H1 (cell line): ENCODE data around the gene FBXW10B. TPM values are rescaled to one million over a fixed set of nuclear protein-coding genes. Genes with fewer than 3 reads are reported as not detected.

ENCODE experiments used
- CTCF ChIA-PET: fragments of 300-600 bp; sonication (Branson Sonifier 250); formaldehyde crosslinking; loops from one replicate; lab custom pipeline; 2021; ENCODE audit not compliant: partially characterized antibody; lab: Charles Lee
- POLR2A ChIA-PET: fragments of 300-600 bp; sonication (Branson Sonifier 250); formaldehyde crosslinking; loops from one replicate; lab custom pipeline; 2021; ENCODE audit warnings: inconsistent platforms; ENCODE audit not compliant: partially characterized antibody; lab: Charles Lee
- DNase-seq, 2 experiments: peaks; one replicate each; pipeline versions ENCODE4 v3.0.0 to v3.0.0-alpha.2; 2010 to 2022; ENCODE audit warnings: low spot score in 2 of 2, low read depth in 1 of 2, mixed read lengths in 1 of 2
- FAIRE-seq: peaks from 2 replicates; lab custom pipeline; 2011; peaks lifted over from hg19 to GRCh38; lab: Jason Lieb, UNC
- H2AFZ ChIP-seq: 2 replicates; pipeline ENCODE4 v1.8.1; 2012; ENCODE audit warnings: low read length, inconsistent platforms
- H2AK5ac ChIP-seq: 2 replicates; pipeline ENCODE4 v1.6.1; 2013; ENCODE audit warnings: low read depth, low read length
- H2BK120ac ChIP-seq: replicated peaks from 2 replicates; pipeline ENCODE3; 2013; ENCODE audit warnings: low read depth, low read length, inconsistent platforms
- H2BK12ac ChIP-seq: 2 replicates; pipeline ENCODE4 v1.6.1; 2013; ENCODE audit warnings: low read depth, low read length
- H2BK15ac ChIP-seq: 2 replicates; pipeline ENCODE4 v1.6.1; 2013; ENCODE audit warnings: low read length
- H2BK20ac ChIP-seq: 2 replicates; pipeline ENCODE4 v1.6.1; 2013; ENCODE audit warnings: low read length
- H2BK5ac ChIP-seq: 2 replicates; pipeline ENCODE4 v1.6.1; 2013; ENCODE audit warnings: low read depth, low read length
- H3K14ac ChIP-seq: 2 replicates; pipeline ENCODE4 v1.6.1; 2013; ENCODE audit warnings: inconsistent platforms; ENCODE audit not compliant: insufficient read length
- H3K18ac ChIP-seq: 2 replicates; pipeline ENCODE4 v1.6.1; 2013; ENCODE audit warnings: low read length; ENCODE audit errors: extremely low read depth
- H3K23ac ChIP-seq: 2 replicates; pipeline ENCODE4 v1.6.1; 2013; ENCODE audit warnings: inconsistent platforms; ENCODE audit not compliant: insufficient read length
- H3K23me2 ChIP-seq: 2 replicates; pipeline ENCODE4 v1.6.1; 2013; ENCODE audit warnings: low read depth, low read length
- H3K27ac ChIP-seq: 2 replicates; pipeline ENCODE4 v1.6.1; 2011; ENCODE audit warnings: low read depth, low read length, inconsistent platforms
- H3K27me3 ChIP-seq, 4 experiments: replicated peaks in 1 of 4; 1 replicate in 1 of 4; 2 replicates in 3 of 4; pipeline versions ENCODE4 v1.6.1 to v1.8.1; 2011 to 2013; ENCODE audit warnings: low read length in 3 of 4, mild to moderate bottlenecking in 3 of 4, inconsistent platforms in 2 of 4, mixed read lengths in 2 of 4, moderate library complexity in 1 of 4; ENCODE audit not compliant: control insufficient read depth in 3 of 4, insufficient read depth in 3 of 4; ENCODE audit errors: extremely low read depth in 1 of 4
- H3K36me3 ChIP-seq, 4 experiments: 2 replicates each; pipeline versions ENCODE4 v1.6.1 to v1.8.1; 2011 to 2013; ENCODE audit warnings: mild to moderate bottlenecking in 4 of 4, low read length in 3 of 4, moderate library complexity in 2 of 4, control low read depth in 1 of 4, inconsistent platforms in 1 of 4; ENCODE audit not compliant: insufficient read depth in 4 of 4, control insufficient read depth in 2 of 4
- H3K4ac ChIP-seq: replicated peaks from 2 replicates; pipeline ENCODE3; 2013; ENCODE audit warnings: low read length, low read depth, mixed read lengths, inconsistent platforms; ENCODE audit not compliant: insufficient read length
- H3K4me1 ChIP-seq, 4 experiments: replicated peaks in 1 of 4; 1 replicate in 1 of 4; 2 replicates in 3 of 4; pipeline versions ENCODE4 v1.6.1 to v1.8.1; 2011 to 2013; ENCODE audit warnings: low read length in 3 of 4, inconsistent platforms in 2 of 4, mixed read lengths in 1 of 4; ENCODE audit not compliant: insufficient read depth in 4 of 4, control insufficient read depth in 3 of 4
- H3K4me2 ChIP-seq, 2 experiments: 2 replicates each; pipeline versions ENCODE4 v1.6.1 to v1.8.1; 2011 to 2013; ENCODE audit warnings: low read depth in 2 of 2, low read length in 2 of 2, control low read depth in 1 of 2, inconsistent platforms in 1 of 2, mild to moderate bottlenecking in 1 of 2; ENCODE audit not compliant: insufficient read depth in 1 of 2
- H3K4me3 ChIP-seq, 4 experiments: fragments of 200-600, 300-600 bp in 1 of 4; sonication (generic), shearing (Covaris generic), sonication (Bioruptor Twin) in 1 of 4; 2 replicates each; pipeline versions ENCODE4 v1.5.1 to v1.8.1; 2011 to 2016; ENCODE audit warnings: low read length in 4 of 4, low read depth in 3 of 4, control low read depth in 2 of 4, inconsistent platforms in 2 of 4, mild to moderate bottlenecking in 2 of 4, mixed read lengths in 1 of 4, moderate library complexity in 1 of 4; ENCODE audit not compliant: insufficient read depth in 2 of 4; ENCODE audit errors: extremely low read depth in 1 of 4
- H3K56ac ChIP-seq: replicated peaks from 2 replicates; pipeline ENCODE3; 2013; ENCODE audit warnings: low read depth, mild to moderate bottlenecking, mixed read lengths, low read length, inconsistent platforms; ENCODE audit not compliant: insufficient read length
- H3K79me1 ChIP-seq: 2 replicates; pipeline ENCODE4 v1.6.1; 2013; ENCODE audit warnings: low read depth, low read length, control low read depth
- H3K79me2 ChIP-seq, 2 experiments: 2 replicates each; pipeline versions ENCODE4 v1.6.1 to v1.8.1; 2012 to 2013; ENCODE audit warnings: low read length in 2 of 2, mild to moderate bottlenecking in 2 of 2, inconsistent platforms in 1 of 2; ENCODE audit not compliant: insufficient read depth in 2 of 2, control insufficient read depth in 1 of 2
- H3K9ac ChIP-seq, 4 experiments: replicated peaks in 1 of 4; 1 replicate in 1 of 4; 2 replicates in 3 of 4; pipeline versions ENCODE4 v1.6.1 to v1.8.1; 2011 to 2013; ENCODE audit warnings: low read depth in 3 of 4, low read length in 3 of 4, control low read depth in 2 of 4, mild to moderate bottlenecking in 2 of 4, moderate library complexity in 2 of 4, inconsistent platforms in 1 of 4; ENCODE audit errors: extremely low read depth in 1 of 4
- H3K9me3 ChIP-seq, 2 experiments: 2 replicates each; pipeline versions ENCODE4 v1.6.1 to v1.8.1; 2012 to 2013; ENCODE audit warnings: mild to moderate bottlenecking in 2 of 2, moderate library complexity in 2 of 2, control low read depth in 1 of 2, inconsistent platforms in 1 of 2, low read depth in 1 of 2, low read length in 1 of 2, mixed read lengths in 1 of 2; ENCODE audit not compliant: insufficient read depth in 2 of 2
- H4K20me1 ChIP-seq, 2 experiments: replicated peaks in 1 of 2; 2 replicates each; pipeline versions ENCODE3 to v1.8.1; 2011 to 2013; ENCODE audit warnings: inconsistent platforms in 2 of 2, low read length in 2 of 2, mild to moderate bottlenecking in 1 of 2; ENCODE audit not compliant: insufficient read depth in 2 of 2, control insufficient read depth in 1 of 2
- H4K5ac ChIP-seq: 2 replicates; pipeline ENCODE4 v1.6.1; 2013; ENCODE audit warnings: low read length, low read depth, mixed read lengths, inconsistent platforms; ENCODE audit not compliant: insufficient read length
- H4K8ac ChIP-seq: 2 replicates; pipeline ENCODE4 v1.8.0; 2013; ENCODE audit warnings: mild to moderate bottlenecking, moderate library complexity, low read length, inconsistent platforms; ENCODE audit not compliant: insufficient read depth; ENCODE audit errors: extremely low read depth
- H4K91ac ChIP-seq: replicated peaks from 2 replicates; pipeline ENCODE3; 2013; ENCODE audit warnings: low read length, mixed read lengths, inconsistent platforms; ENCODE audit not compliant: insufficient read length
- BCL11A ChIP-seq, 2 experiments: IDR thresholded peaks; one replicate each; pipeline ENCODE4 v1.6.1; 2011; ENCODE audit warnings: low read depth in 2 of 2, low read length in 2 of 2, mild to moderate bottlenecking in 2 of 2
- POLR2A ChIP-seq, 2 experiments: IDR thresholded peaks; 1 replicate in 1 of 2; 2 replicates in 1 of 2; pipeline ENCODE4 v1.6.1; 2011; ENCODE audit warnings: low read depth in 2 of 2, low read length in 2 of 2, mild to moderate bottlenecking in 2 of 2; ENCODE audit errors: control extremely low read depth in 1 of 2
- WGBS, 2 experiments: shearing (Covaris generic) in 1 of 2; methylation state at CpG; one replicate each; pipeline versions ENCODE4 v1.1.6 to v1.1.7; 2013 to 2015; ENCODE audit warnings: low lambda C conversion rate in 2 of 2, mixed read lengths in 2 of 2, inconsistent platforms in 1 of 2, low coverage in 1 of 2, missing lambda C conversion rate in 1 of 2; ENCODE audit not compliant: insufficient replicate concordance in 2 of 2, insufficient coverage in 1 of 2, insufficient read length in 1 of 2; ENCODE audit errors: extremely low coverage in 1 of 2, missing lambda C conversion rate in 1 of 2; 5-methylcytosine and 5-hydroxymethylcytosine counted together
- polyA plus RNA-seq, 7 experiments: library from polyadenylated mRNA; depleted of rRNA in 3 of 7; stranded (reverse) in 5 of 7; unstranded in 2 of 7; fragments of >200 nt in 5 of 7; fragments of 200-250 nt in 2 of 7; gene quantifications; 1 replicate in 5 of 7; 2 replicates in 1 of 7; 4 replicates in 1 of 7; pipeline versions ENCODE4 v1.2.1 to v1.2.3, GENCODE V29; 2011 to 2013; ENCODE audit warnings: missing spikeins in 2 of 7, mixed read lengths in 2 of 7
- total RNA-seq: library from RNA; stranded (reverse); fragmentation: NEBNext Ultra II Directional; extraction: Animal tissue kit (Norgen Biotek cat#: 25700); gene quantifications from 2 replicates; pipeline ENCODE4 v1.2.1, GENCODE V29; 2021

The FBXW10B gene
- total and polyA plus RNA-seq, 2 of the 8 experiments (the other 6 are each of a cell fraction or from before 2014, with no cell fraction given): 0.14 TPM; not detected in 1

- no peaks in the 10 kb centered on the region for H3K27me3 ChIP-seq
- H2BK20ac ChIP-seq: no peak overlapping the region
- no peak overlapping the region for H3K23ac ChIP-seq
- no peak for FAIRE-seq
- H3K9me3 ChIP-seq: no peaks in the 10 kb centered on the region
- CTCF ChIA-PET: interaction anchor here (2.4 kb wide), 1 partner anchor 10 kb away, joined by 8 read pairs; no protein-coding TSS in a partner anchor
- no peaks in the 10 kb centered on the region for H3K79me1 ChIP-seq
- H4K5ac ChIP-seq: no peak overlapping the region
- H3K27ac ChIP-seq: no peak overlapping the region
- no peak overlapping the region for H3K14ac ChIP-seq
- H2BK120ac ChIP-seq: no peak overlapping the region
- no peaks in the 10 kb centered on the region for H4K20me1 ChIP-seq
- H2BK12ac ChIP-seq: no peak overlapping the region
- no peak overlapping the region for H4K91ac ChIP-seq
- H2AFZ ChIP-seq: no peak overlapping the region
- no peak overlapping the region for H3K56ac ChIP-seq
- no peaks in the 10 kb centered on the region; a peak in 1 of 8 replicates for H3K36me3 ChIP-seq
- H2BK15ac ChIP-seq: peak overlapping the region; percentile 74; the same call in 1 of the 2 replicates
- POLR2A ChIA-PET: interaction anchor here (1.2 to 1.7 kb wide), 3 partner anchors 8 to 316 kb away, joined by 3 to 5 read pairs (median 3); no protein-coding TSS in a partner anchor
- no peaks in the 10 kb centered on the region for H3K23me2 ChIP-seq
- no peak for DNase-seq
- H3K79me2 ChIP-seq: no peaks in the 10 kb centered on the region
- peak overlapping the region; percentile 43 for H2AK5ac ChIP-seq
- H3K4ac ChIP-seq: peak overlapping the region; percentile 63
- H3K18ac ChIP-seq: peak overlapping the region; percentile 81; the same call in 1 of the 2 replicates
- H3K9ac ChIP-seq: no peak overlapping the region
- H4K8ac ChIP-seq: peak overlapping the region; percentile 6
- WGBS, 2 experiments: 87% methylated on average over 14 of the region's 14 CpGs; no CpG with 5 or more reads in 1 of the 2 experiments
- peak overlapping the region; percentile 34 to 38; a peak in 2 of 4 replicates for H3K4me2 ChIP-seq
- 0 out of 2 replicates have a peak overlapping the region, but pooled peaks have one; percentile 10 for H2BK5ac ChIP-seq
- TF ChIP-seq POLR2A (IDR thresholded peaks at IDR 0.05; ENCODE audit: control extremely low read depth in 1 of 2, low read depth in 2 of 2, low read length in 2 of 2) (0 out of 3 replicates have a peak, but pooled peaks of 1 of the 2 experiments have one; percentile 42), BCL11A (IDR thresholded peaks at IDR 0.05; ENCODE audit: low read depth in 2 of 2, low read length in 2 of 2) (no peak)
- H3K4me1 ChIP-seq: peaks cover 0 to 11% (median 8%) of the 10 kb centered on the region in 4 experiments; a peak in 6 of 7 replicates
- peak overlapping the region in 1 of 4 experiments; percentile 8; a peak in 1 of 8 replicates for H3K4me3 ChIP-seq
Observed at GRCh38 chr17:15650741-15651582, 31.5 kb upstream of the FBXW10B start.
